HG03039 (cell line): ENCODE measurements around the gene BUB3.

ENCODE experiments used
- ATAC-seq: cut with Tn5 transposase; IDR thresholded peaks from one replicate; pipeline ENCODE4 v1.9.1; 2021; ENCODE audit warnings: mild to moderate bottlenecking, moderate library complexity; ENCODE audit not compliant: unreplicated experiment

Gene BUB3

DNA sequence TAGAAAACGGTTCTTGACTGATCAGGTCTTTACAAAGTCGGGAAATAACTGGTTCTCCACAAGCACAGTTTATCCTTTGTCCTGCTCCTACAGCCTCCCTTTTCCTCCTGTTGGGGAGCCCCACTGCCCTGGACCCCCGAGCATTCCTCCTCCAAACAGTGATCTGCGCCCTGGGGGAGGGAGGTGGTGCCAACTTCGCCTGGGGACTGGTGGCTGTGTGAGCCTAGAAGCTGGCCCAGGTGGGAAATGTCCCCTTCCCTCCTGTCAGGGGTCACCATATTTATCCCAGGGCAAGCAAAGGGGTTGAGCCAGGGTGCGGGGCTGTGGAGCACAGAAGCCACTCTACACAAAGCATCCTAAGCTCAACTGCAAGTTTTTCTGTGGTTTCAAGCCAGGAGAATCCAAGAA lies 13.2 kb upstream of the BUB3 start:
- ATAC-seq, result no peak

DNA sequence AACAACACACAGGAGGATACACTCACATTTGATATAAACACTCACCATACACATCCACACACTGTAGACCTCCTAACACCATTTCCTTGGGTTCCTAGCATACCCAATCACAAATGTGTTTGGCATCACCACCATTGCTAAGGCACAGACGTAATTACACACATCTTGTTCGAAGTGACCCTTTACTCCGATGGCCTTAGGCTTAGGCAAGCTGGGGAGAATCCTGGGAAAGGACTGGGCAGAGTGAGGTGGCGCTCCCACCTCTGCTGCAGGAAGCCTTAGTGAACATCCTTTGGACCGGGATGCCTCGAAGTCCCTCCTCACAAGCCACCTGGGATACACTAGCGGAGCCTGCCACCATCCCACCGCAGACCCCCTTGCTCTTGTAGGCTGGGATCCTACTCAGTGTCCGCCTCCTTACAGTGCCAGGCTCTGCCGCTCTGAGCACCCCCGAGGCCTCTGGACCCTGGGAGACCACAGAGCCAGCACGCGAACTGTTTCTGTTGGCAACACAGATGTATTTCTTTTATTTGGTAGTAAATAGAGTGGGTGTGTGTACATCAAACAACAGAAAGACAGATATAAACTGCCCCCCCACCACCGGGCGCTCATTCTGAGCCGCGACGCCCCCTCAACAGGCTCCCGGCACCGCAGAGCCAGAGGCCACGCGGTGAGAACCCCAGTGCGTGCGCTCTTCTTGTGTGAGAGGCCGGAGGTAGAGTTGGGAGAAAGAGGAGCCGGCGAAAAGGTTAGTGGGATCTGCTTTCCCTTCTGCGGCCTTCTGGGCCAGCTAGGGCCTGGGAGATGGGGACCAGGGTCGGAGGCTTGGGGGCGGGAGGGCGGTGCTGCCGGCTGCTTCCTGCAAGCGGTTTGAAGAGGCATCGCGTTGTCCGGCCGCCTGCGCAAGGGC lies 12.2 kb upstream of the BUB3 start:
- no peak for ATAC-seq

DNA sequence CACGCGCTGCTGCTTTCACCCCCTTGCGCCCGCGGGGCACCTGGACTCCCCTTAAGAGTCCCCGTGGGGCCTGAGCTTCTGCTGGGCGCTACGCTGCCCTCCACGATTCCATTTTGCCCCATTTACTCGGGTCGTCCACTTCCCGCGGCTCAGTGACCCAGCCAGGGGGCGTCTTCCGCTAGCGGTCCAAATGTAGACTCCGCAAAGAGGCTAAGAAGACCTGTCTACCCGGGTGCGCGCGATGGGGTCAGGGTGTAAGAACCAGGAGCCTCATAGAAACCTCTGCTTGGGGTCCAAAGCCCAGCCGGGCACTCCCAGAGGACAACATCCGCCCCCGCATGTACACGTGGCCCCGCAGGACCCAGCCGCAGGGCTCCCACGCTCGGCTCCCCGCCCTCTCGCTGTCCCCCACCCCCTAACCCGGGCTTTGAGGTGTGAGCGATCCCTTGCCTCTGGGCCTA lies 11.5 kb upstream of the BUB3 start:
- ATAC-seq, result no peak

DNA sequence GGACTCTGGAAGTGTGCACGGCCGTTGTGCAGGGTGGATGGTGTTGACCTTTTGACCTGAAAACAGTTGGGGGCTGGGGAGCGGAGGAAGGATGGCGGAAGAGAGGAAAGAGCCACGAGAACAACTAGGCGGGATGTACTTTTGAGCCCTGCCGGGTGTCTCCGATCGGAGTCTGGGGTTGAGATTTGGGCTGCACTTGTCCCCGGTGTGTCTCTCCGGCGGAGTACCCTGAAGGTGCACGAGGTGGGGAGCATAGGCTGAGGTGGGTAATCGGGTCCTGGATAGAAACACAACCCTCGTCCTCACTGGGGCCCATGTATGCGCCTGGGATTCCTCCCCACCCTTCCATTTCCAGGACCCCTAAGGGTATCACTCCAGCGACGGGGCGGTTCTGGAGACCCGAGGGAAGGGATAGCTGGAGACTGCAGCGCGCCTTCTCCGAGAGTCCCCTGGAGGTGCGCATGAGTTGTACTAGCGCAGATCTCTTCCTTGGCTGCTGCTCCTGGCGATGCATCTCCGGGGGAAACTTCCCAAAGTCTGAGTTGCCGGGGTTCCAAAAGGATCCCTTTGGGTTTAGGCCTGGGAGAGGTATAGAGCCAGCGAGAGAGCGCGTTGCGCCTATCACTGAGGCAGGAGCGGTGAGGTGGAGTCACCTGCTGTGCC lies 10.9 kb upstream of the BUB3 start:
- ATAC-seq, result no peak

DNA sequence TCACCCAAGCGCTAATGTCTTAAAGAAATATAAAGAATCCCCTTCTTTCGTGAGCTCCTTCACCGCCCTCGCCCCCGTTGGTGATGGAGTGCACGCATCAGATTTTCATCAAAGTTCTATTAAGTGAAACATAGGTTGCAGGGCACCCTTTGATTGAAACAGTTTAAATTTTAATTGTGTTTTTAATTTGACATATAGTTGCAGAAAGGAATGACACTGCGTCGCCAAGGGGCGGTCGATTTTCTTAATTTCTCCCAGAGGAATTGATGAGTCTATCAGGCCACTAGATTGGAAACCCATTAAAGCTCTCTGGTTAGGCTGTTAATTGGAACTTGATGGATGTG lies 10.4 kb upstream of the BUB3 start:
- ATAC-seq, result no peak

DNA sequence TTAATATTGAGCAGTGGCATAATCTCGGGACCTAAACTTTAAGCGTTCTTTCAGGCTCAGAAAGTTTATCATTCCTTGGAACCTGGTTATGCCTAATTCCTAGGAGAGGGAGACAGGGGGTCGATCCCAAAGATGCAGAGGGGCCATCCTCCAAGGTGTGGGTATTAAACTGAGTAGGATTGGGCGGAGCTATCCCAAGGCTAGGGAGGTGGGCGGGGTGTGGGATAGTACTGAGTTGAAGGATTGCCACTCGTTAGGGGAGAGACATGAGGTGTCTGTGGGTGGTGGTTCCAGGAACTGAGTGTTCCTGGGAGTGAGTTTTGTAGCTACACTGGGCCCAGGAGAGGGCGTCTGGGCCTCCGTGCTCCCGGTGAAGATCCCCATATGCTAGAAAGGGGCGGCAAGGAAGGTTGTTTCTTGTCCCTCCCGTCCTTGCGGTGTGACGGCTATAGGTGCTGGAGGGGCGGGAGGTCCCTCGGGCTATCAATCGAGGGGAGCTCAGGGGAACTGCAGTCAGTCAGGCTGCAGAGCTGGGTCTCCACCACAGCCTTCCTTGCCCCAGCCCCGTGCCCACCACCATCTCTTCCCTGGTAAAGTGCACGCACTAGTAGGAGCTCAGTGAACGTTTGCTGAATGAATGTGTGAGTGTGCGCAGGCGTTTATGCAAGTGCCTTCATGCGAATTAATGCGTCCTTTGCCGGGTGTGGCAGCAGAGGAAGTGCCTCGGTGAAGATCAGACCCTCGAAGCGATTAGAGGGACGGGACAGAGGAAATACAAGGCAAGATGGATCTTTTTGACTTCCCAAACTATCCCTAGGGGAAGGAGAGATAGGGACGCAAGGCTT lies 9.3 kb upstream of the BUB3 start:
- ATAC-seq, result no peak

DNA sequence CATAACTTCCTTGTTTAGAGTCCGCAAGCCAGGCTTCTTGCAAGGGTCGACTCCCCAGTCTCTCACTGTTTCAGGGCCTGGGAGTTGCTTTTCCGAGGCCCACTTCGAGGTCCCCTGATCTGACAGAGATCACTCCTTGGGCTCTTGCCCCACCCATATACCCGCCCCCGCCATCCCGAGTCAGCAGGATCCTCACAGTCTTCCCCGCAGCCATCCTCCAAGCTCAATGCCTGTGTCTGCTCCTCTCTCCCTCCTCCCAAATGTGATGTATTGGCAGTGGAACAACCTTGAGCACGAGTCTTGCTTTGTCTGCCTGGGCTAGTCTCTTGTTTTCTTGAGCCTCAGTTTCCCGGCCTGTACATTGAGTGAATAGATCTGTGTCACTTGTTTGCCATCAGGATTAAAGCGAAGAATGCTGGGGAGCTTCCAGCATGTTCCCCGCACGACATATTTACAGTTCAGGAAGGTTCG lies 8.6 kb upstream of the BUB3 start:
- ATAC-seq, result no peak

DNA sequence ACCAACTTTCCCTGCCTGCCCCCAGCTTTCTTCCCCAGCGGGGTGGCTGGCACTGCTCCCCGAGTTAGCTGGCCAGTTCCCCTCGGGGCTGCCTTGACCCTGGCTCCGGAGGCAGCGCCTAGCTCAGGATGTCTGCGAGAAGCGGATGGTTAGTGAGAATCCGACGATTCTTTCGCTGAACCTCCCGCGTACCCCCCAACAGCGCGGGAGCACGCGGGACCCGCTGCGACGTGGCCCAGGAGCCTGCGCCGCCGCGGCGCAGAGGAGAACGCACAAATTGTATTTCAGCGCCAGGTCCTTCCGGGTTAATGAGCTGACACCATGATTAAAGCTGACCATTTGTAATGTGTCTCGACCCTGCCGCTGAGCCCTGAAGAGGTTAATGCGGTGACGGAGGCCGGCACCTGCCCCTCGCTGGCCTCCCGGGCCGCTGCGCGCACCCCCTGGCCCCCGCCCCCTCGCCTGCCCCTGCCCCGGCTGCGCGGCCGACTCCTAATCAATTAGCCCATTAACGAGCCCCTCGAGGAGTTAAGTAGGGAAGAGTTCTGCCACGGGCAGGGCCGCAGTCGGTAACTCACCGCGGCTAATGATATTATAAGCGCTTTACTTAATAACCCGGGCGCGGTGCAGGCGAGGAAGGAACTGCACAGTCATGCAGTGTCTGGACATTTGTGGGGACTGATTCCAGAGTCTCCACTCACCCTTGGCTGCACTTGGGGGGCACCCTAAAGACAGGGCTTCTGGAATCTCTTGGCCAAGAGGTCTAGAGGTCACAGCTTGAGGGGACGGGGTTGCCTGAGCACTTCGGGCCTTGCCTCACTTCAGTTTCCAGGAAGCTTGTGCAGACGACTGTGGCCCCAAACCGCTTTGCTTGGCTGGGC lies 7.9 kb upstream of the BUB3 start:
- ATAC-seq, result no peak

DNA sequence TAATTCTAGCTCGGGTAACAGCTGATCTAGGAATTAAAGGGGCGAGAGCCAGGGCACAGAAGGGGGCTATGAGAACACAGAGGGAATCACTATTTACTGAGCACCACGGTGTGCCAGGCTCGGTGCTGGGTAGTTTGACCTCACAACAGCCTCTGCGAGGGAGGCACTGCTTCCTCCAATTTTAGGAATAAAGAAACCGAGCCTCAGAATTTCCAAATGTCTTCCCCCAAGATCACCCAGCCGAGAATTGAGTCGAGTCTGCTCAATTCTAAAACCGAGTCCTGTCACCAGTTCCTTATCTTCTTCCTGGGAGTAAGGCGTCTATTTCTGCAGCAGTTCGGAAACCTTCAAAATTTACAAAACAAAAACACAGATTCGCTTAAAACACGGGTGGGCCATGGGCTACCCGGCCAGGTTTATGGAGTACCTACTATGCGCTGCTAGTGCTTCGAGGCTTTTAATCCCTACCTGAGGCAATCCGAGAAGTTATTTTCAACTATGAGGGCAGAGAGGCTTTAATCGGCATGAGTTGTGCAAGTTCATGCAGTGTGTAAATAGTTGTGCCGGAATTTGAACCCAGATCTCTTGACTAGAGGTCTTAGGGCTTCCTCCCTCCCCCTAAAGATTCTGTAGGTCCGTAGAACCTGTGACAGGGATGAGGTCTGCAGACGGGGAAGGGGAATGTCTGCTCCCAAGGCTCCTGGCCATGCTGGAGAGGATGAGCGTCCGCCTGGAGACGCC lies 7.1 kb upstream of the BUB3 start:
- ATAC-seq, result no peak

DNA sequence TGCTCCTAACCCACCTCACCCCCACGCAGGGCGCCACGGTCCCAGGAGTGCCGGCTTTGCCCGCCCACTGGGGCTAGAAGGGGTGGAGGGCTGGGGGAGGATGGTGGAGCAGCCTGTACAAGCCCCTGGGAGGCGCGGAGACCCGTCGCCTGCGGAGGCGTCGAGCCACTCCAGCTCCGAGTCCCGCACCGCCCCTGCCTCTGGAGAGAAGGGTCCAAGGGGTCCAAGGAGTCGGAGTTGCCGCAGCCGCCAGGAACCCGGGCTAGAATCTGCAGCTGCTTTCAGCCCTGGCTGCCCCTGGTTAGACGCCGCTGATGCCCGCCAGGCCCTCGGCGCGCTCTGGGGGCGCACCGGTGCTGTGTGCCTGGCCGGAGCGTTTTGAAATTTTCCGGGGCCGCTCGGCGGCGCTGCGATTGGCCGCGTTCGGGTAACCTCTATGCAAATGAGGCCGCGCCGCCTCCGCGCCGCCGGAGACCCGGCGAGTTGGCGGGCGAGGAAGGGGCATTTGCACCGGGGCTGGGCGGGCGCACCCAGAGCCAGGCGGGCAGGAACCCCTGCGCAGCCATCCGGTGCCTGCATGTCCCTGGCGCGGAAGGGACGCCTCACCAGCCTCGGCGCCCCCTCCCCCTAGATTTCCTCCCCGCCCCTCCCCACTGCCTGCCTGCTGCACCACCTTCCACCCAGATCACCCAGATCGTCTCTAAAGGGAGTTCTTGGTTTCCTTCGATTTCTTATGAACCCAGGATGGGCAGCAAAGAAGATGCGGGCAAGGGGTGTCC lies 6.4 kb upstream of the BUB3 start, which contains the start of gene HMX2:
HMX2 (plus strand) TSS at position 502 of the 779 bp plus-strand sequence; CDS start at position 745, 243 bp downstream.
- ATAC-seq, result no peak

DNA sequence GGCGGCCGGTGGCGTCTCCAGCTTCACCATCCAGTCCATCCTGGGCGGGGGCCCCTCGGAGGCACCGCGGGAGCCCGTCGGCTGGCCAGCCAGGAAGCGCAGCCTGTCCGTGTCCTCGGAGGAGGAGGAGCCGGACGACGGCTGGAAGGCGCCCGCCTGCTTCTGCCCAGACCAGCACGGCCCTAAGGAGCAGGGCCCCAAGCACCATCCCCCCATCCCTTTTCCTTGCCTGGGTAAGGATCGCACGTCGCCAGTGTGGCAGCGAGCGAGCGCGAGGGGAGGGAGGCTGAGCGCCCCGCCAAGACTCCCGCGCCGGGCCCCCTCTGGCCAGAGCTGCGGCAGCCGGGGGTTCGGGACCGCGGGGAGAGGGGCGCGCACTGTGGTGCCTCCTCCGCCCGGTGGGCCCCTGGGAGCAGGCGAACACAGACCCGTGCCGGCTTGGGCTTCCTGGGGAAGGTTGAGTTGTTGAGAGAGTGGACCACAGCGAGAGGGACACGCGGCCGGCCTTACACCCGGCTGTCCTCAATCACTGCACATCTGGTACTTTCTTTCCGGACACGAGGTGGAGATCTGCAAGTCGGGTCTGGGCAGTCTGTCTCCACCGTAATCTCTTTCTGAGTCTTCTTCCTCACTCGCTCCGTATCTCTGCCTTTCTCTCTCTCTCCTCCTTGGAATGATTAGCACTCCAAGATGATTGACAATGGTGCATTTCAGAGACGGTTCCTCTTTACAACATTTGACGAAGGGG lies 5.6 kb upstream of the BUB3 start:
- ATAC-seq, result no peak

DNA sequence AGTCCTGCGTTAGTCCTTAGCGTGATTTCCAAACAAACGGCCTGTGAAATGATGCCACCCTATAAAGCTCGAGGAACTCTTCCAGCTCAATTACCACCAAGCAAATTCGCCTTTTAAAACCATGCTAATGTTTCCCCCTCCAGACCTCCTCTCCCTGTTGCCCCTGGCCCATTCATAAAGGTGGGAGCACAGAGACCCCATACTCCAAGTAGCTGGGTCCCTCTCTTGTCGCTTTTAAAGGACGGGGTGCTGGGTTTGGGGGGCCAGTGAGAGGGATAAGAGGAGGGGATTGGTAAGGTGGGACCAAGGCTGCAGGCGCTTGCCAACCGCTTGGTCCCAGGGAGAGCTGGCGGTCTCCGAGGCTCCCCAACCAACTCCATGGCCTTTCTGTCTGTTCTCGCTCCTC lies 5.0 kb upstream of the BUB3 start:
- no peak for ATAC-seq

DNA sequence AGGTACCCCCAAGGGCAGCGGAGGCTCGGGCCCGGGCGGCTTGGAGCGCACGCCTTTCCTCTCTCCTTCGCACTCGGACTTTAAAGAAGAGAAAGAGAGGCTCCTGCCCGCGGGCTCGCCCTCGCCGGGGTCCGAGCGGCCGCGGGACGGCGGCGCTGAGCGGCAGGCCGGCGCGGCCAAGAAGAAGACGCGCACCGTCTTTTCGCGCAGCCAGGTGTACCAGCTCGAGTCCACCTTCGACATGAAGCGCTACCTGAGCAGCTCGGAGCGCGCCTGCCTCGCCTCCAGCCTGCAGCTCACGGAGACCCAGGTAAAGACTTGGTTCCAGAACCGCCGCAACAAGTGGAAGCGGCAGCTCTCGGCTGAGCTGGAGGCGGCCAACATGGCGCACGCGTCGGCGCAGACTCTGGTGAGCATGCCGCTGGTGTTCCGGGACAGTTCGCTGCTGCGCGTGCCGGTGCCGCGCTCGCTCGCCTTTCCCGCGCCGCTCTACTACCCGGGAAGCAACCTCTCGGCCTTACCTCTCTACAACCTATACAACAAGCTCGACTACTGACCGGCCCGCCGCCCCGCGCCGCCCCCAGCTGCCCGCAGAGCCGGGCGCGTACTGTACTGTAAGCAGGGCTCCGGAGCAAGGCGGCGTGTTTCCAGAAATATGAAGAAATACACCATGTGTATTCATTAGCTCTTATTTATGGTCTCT lies 4.5 kb upstream of the BUB3 start:
- no peak for ATAC-seq

DNA sequence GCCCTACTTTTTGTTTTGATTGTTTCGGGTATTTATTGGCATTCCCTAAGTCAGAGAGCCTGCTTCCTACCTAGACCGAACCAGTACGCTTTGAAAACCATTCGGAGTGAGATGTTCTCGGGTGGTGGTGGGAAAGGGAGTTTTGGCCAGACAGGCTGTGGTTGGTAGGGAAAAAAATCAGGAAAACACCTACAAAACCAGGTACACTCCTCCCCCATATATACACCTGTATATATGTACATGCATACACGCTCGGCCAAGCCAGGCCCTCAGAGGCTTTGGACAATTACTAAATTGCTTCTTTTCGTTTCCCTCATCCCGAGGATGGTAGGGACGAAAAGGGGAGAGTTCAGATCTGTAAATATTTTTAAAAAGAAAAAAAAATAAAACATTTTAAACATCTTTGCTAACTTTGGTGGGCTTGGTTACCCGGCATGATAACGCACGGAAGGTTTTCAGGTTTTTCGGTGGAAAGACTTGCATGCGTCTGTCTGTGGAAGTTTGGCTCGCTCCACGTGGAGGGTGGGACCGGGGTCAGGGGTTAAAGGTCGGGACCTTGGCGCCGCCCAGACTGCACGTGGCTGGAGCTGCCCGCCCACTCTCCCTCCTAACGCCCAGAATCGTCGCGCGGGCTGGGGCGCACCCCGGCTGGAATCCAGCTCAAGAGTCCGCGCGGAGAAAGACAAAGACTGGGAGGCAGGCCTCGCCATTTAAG lies 3.8 kb upstream of the BUB3 start:
- ATAC-seq, result no peak

DNA sequence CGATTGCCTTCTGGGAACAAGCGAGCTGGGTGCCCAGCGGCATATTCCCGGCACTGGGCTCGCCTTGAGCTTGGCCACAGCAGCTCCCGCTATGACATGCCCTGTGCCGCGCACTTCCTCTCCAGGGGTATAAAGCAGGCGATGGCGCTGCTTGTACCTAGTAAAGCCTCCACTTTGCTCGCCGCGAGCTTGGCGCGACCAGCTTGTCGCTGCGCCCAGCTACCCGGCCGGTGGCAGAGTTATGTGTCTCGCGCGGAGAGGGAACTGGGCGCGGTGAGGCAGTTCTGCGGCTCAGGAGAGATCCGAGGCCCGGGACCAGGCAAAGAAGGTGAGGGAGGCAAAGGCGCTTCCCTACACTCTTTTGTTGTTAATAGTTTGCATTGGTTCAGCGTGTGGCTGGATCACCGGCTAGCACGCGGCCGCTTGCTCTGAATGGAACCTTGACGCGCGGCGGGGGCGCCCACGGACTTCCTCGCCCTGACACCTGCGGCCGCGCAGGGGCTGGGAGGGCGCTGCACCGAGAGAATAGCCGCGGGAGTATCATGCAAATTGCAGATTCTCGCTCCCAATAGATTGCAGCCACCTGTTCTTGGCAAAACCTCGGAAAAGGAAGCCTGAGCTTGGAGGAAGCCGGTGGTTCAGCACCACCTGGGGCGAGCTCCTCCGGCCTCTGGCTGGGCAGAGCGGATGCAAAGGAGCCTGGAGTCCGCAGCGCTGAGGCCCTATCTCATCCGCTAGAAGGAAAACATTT lies 3.0 kb upstream of the BUB3 start:
- no peak for ATAC-seq

DNA sequence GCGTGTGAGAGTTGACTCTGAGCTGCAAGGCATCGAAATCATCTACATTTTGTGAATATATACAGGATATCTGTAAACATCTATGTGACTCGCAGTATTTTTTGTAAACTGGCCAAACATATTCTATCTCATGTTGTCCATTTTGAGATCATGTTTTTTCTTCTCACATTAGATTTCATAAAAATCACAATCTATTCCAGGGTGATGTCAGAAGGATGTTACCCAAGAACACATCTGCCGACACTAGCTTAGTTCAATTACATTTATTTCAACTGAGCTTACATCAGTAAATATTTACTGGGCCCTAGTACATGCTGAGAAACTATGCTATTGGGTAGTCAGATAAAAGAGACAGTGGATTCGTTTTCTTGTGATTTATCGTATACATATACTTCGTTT lies 2.5 kb upstream of the BUB3 start:
- no peak for ATAC-seq
